ENCODE data around the gene TEX51. TPM values are rescaled to one million over a fixed set of nuclear protein-coding genes. Genes with fewer than 3 reads are reported as not detected.

The TEX51 gene
- total RNA-seq, 4 donors from 2014 or later: not detected

DNA sequence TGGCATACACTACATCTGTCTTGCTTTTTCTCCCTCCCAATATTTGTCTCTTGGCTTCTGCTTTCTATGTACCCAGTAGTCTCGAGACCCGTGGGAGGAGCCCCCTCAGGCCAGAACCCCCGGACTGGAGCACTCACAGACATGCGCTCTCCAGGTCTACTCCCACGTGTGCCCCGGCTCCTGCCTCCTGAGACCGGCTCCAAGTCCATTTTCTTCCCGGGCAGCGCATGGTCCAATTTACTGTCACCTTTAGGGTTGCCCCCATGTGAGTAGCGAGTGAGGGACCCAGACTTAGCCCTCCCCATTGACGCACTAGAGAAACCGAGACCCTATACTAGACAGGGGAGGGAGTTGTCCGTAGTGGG is 11.8 kb upstream of the TEX51 start:
- Histone ChIP-seq H3K4me3 (no peak overlapping the region), H3K4me1 (peaks cover 0 to 14% (median 10%) of the 10 kb centered on the region in 4 donors), H3K9me3 (no peaks in the 10 kb centered on the region), H3K27me3 (no peaks in the 10 kb centered on the region), H3K36me3 (no peaks in the 10 kb centered on the region), H3K27ac (no peak overlapping the region)
- no peak for DNase-seq
- WGBS, 2 donors (ENCODE audit: low coverage in 1 of 2): 60 to 86% methylated on average over 3 to 13 of the region's 13 CpGs
- in situ Hi-C loops (cut with MboI; ENCODE audit: low pct_ligation_motif_present in 1 of 4, low pct_unique_long_range_greater_than_20kb in 1 of 4, low sequenced_read_pairs in 3 of 4): no loop called here
- no peak for TF ChIP-seq POLR2AphosphoS5 (IDR thresholded peaks at IDR 0.05)
- TF ChIP-seq POLR2A (IDR thresholded peaks at IDR 0.05): no peak
- no peak for TF ChIP-seq EP300 (IDR thresholded peaks at IDR 0.05; ENCODE audit: low read depth)
- TF ChIP-seq, protein P1, sequence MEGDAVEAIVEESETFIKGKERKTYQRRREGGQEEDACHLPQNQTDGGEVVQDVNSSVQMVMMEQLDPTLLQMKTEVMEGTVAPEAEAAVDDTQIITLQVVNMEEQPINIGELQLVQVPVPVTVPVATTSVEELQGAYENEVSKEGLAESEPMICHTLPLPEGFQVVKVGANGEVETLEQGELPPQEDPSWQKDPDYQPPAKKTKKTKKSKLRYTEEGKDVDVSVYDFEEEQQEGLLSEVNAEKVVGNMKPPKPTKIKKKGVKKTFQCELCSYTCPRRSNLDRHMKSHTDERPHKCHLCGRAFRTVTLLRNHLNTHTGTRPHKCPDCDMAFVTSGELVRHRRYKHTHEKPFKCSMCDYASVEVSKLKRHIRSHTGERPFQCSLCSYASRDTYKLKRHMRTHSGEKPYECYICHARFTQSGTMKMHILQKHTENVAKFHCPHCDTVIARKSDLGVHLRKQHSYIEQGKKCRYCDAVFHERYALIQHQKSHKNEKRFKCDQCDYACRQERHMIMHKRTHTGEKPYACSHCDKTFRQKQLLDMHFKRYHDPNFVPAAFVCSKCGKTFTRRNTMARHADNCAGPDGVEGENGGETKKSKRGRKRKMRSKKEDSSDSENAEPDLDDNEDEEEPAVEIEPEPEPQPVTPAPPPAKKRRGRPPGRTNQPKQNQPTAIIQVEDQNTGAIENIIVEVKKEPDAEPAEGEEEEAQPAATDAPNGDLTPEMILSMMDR (IDR thresholded peaks at IDR 0.05): no peak
- intact Hi-C loops (cut with DNase I; ENCODE audit: low total_unique reads): no loop called here

DNA sequence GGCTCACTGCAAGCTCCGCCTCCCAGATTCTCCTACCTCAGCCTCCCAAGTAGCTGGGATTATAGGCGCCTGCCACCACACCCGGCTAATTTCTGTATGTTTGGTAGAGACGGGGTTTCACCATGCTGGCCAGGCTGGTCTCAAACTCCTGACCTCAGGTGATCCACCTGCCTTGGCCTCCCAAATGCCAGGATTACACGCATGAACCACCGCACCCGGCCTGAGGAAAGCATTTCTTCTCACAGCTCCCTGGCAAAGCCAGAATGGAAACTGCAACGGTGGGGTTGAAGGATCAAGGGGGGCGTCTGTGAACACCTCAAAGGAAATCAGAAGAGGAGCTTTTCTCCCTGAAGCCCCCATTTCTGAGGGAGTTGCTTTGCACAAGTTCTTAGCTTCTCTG is 11.2 kb upstream of the TEX51 start:
- 94% methylated on average over 9 of the region's 9 CpGs; no CpG with 5 or more reads in 1 of the 2 donors for WGBS, 2 donors (ENCODE audit: low coverage in 1 of 2)
- intact Hi-C loops (cut with DNase I; ENCODE audit: low total_unique reads): no loop called here
- no peak overlapping the region for H3K27ac ChIP-seq
- no peak for DNase-seq
- no peaks in the 10 kb centered on the region for H3K36me3 ChIP-seq
- TF ChIP-seq EP300 (IDR thresholded peaks at IDR 0.05; ENCODE audit: low read depth) (no peak), POLR2A (IDR thresholded peaks at IDR 0.05) (no peak), POLR2AphosphoS5 (IDR thresholded peaks at IDR 0.05) (no peak)
- TF ChIP-seq, protein P1 (IDR thresholded peaks at IDR 0.05): no peak
- no peaks in the 10 kb centered on the region for H3K27me3 ChIP-seq
- in situ Hi-C loops (cut with MboI; ENCODE audit: low pct_ligation_motif_present in 1 of 4, low pct_unique_long_range_greater_than_20kb in 1 of 4, low sequenced_read_pairs in 3 of 4): no loop called here
- H3K9me3 ChIP-seq: no peaks in the 10 kb centered on the region
- no peak overlapping the region for H3K4me3 ChIP-seq
- H3K4me1 ChIP-seq: peaks cover 0 to 14% (median 10%) of the 10 kb centered on the region in 4 donors

DNA sequence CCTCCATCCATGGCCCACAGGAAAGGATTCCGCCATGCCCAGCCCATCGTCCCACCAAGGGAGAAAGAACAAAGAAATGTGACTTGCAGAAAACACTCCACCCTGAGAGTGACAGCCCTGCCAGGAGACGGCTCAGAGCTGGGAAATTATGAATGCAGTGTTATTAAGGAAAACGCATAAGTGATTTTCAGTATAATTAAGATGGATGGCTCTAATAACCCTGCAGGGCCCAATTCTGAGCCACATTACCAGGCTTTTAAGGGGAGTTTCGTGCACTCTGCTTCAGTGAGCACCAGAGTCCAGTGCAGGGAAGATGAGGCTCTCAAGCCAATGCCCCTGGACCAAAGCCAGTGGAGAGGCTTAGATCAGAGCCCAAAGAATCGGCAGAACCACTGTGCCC is 10.6 kb upstream of the TEX51 start:
- peaks cover 0 to 14% (median 10%) of the 10 kb centered on the region in 4 donors for H3K4me1 ChIP-seq
- TF ChIP-seq POLR2A (IDR thresholded peaks at IDR 0.05): no peak
- no peak for TF ChIP-seq EP300 (IDR thresholded peaks at IDR 0.05; ENCODE audit: low read depth)
- TF ChIP-seq POLR2AphosphoS5 (IDR thresholded peaks at IDR 0.05): no peak
- TF ChIP-seq, protein P1 (IDR thresholded peaks at IDR 0.05): no peak
- no peak for DNase-seq
- H3K36me3 ChIP-seq: no peaks in the 10 kb centered on the region
- no peak overlapping the region for H3K4me3 ChIP-seq
- H3K9me3 ChIP-seq: no peaks in the 10 kb centered on the region
- no peaks in the 10 kb centered on the region for H3K27me3 ChIP-seq
- H3K27ac ChIP-seq: no peak overlapping the region
- intact Hi-C loops (cut with DNase I; ENCODE audit: low total_unique reads): no loop called here
- in situ Hi-C loops (cut with MboI; ENCODE audit: low pct_ligation_motif_present in 1 of 4, low pct_unique_long_range_greater_than_20kb in 1 of 4, low sequenced_read_pairs in 3 of 4): no loop called here
- 33 to 75% methylated on average over 1 to 6 of the region's 6 CpGs for WGBS, 2 donors (ENCODE audit: low coverage in 1 of 2)

DNA sequence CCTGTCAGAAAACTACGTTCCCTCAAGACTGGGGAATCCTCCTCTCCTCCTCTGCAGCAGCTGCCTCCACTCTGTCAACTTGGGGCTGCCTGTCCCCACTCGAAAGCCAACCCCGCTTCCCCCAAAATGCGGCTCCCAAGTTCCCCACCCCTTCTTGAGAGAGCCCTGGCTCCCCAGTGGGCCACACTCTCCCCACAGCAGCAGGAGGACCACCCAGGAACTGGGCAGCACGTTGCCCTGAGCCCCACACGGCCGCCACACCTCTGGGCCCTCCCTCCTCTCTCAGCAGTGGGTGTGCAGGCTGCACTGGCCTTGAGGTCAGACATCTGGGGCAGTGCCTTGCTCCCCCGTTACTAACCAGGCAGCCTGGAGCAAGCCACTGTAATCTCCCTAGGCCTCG is 9.6 kb upstream of the TEX51 start:
- Histone ChIP-seq H3K27me3 (no peaks in the 10 kb centered on the region), H3K4me3 (no peak overlapping the region), H3K36me3 (no peaks in the 10 kb centered on the region), H3K4me1 (peaks cover 0 to 14% (median 10%) of the 10 kb centered on the region in 4 donors), H3K9me3 (no peaks in the 10 kb centered on the region), H3K27ac (no peak overlapping the region)
- in situ Hi-C loops (cut with MboI; ENCODE audit: low pct_ligation_motif_present in 1 of 4, low pct_unique_long_range_greater_than_20kb in 1 of 4, low sequenced_read_pairs in 3 of 4) (no loop called here), intact Hi-C loops (cut with DNase I; ENCODE audit: low total_unique reads) (no loop called here)
- WGBS, 2 donors (ENCODE audit: low coverage in 1 of 2): 70% methylated on average over 9 of the region's 9 CpGs; no CpG with 5 or more reads in 1 of the 2 donors
- no peak for DNase-seq
- TF ChIP-seq, protein P1 (IDR thresholded peaks at IDR 0.05): no peak
- TF ChIP-seq POLR2AphosphoS5 (IDR thresholded peaks at IDR 0.05) (no peak), EP300 (IDR thresholded peaks at IDR 0.05; ENCODE audit: low read depth) (no peak), POLR2A (IDR thresholded peaks at IDR 0.05) (no peak)
